Measurements from ENCODE around the gene TNFSF9.

- TF ChIP-seq POLR2AphosphoS5 (IDR thresholded peaks at IDR 0.05; ENCODE audit: low read depth, low read length) (no peak), REST (IDR thresholded peaks at IDR 0.05; ENCODE audit: insufficient read depth in 1 of 2, low read depth in 2 of 2, low read length in 2 of 2) (no peak), TAF1 (IDR thresholded peaks at IDR 0.05; ENCODE audit: borderline replicate concordance, insufficient read depth, low read length) (no peak), FOXP2 (optimal IDR thresholded peaks at IDR 0.05; ENCODE audit: borderline replicate concordance, extremely low read depth, extremely low read length, insufficient read depth) (no peak), SIN3A (IDR thresholded peaks at IDR 0.05; ENCODE audit: borderline replicate concordance, insufficient read depth, low read length) (no peak)
Observed at GRCh38 chr19:6495947-6496346, 34.9 kb upstream of the TNFSF9 start.
